ENCODE data around the gene REC114. TPM values are rescaled to one million over a fixed set of nuclear protein-coding genes. Genes with fewer than 3 reads are reported as not detected.

REC114 gene
- total RNA-seq, 1 donor from 2014 or later: not detected

DNA sequence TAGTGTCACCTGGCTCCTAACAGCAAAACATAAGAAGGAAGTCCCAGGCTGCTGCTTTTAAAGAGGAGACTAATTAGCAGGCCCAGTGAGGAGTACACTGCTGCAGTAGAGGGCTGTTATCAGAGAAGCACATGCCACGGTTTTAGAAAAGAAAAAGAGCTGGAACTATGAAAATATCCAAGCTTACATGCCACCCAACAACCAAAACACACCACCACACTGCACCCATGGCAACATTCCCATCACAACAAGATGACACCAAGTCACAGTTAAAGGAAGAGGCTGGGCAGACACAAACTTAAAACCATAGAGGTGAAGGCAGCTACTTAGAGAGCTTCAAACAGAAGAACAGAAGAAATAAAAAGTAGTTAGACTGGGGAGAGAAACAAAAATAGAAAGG lies 153.2 kb downstream of the REC114 start:
- H3K4me3 ChIP-seq (ENCODE audit: low read depth, low read length): no peak overlapping the region
- TF ChIP-seq, protein P1, sequence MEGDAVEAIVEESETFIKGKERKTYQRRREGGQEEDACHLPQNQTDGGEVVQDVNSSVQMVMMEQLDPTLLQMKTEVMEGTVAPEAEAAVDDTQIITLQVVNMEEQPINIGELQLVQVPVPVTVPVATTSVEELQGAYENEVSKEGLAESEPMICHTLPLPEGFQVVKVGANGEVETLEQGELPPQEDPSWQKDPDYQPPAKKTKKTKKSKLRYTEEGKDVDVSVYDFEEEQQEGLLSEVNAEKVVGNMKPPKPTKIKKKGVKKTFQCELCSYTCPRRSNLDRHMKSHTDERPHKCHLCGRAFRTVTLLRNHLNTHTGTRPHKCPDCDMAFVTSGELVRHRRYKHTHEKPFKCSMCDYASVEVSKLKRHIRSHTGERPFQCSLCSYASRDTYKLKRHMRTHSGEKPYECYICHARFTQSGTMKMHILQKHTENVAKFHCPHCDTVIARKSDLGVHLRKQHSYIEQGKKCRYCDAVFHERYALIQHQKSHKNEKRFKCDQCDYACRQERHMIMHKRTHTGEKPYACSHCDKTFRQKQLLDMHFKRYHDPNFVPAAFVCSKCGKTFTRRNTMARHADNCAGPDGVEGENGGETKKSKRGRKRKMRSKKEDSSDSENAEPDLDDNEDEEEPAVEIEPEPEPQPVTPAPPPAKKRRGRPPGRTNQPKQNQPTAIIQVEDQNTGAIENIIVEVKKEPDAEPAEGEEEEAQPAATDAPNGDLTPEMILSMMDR (IDR thresholded peaks at IDR 0.05; ENCODE audit: insufficient read depth, low read length, severe bottlenecking): no peak
- FAIRE-seq (no peak), DNase-seq (ENCODE audit: low read depth) (no peak)
- no peaks in the 10 kb centered on the region for H3K36me3 ChIP-seq (ENCODE audit: control insufficient read depth, insufficient read depth, low read length)
- H3K27me3 ChIP-seq (ENCODE audit: control insufficient read depth, insufficient read depth, low read length): no peaks in the 10 kb centered on the region

DNA sequence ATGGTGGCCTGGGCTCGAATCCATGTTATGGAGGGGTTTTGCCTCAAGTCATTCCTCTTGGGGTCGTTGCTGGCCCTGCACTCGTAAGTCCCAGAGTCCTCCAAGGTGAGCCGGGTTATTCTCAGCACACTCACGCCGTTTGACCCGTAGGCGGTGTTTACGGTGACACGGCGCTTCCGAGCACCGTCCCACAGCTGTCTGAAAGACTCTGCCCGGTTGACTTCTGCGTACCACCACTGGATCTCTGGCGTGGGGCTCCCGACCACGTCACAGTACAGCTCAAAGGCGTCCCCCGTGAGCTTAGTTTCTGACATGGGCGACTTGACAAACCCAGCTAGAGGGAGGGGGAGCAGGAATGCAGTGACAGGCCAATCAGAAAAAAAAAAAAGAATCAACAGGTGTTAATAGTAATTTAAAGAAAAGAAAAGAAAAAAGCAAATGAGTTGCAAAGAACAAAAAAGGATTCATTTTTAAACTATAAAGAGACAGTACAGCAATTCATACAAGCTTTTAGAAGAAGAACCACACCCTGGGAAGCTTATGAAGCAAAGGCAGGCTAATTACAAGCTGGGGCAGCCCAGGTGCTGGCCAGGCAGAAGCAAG lies 154.2 kb downstream of the REC114 start:
- no peak overlapping the region for H3K4me3 ChIP-seq (ENCODE audit: low read depth, low read length)
- TF ChIP-seq, protein P1 (IDR thresholded peaks at IDR 0.05; ENCODE audit: insufficient read depth, low read length, severe bottlenecking): no peak
- H3K27me3 ChIP-seq (ENCODE audit: control insufficient read depth, insufficient read depth, low read length): no peaks in the 10 kb centered on the region
- FAIRE-seq: no peak
- no peak for DNase-seq (ENCODE audit: low read depth)
- no peaks in the 10 kb centered on the region for H3K36me3 ChIP-seq (ENCODE audit: control insufficient read depth, insufficient read depth, low read length)

DNA sequence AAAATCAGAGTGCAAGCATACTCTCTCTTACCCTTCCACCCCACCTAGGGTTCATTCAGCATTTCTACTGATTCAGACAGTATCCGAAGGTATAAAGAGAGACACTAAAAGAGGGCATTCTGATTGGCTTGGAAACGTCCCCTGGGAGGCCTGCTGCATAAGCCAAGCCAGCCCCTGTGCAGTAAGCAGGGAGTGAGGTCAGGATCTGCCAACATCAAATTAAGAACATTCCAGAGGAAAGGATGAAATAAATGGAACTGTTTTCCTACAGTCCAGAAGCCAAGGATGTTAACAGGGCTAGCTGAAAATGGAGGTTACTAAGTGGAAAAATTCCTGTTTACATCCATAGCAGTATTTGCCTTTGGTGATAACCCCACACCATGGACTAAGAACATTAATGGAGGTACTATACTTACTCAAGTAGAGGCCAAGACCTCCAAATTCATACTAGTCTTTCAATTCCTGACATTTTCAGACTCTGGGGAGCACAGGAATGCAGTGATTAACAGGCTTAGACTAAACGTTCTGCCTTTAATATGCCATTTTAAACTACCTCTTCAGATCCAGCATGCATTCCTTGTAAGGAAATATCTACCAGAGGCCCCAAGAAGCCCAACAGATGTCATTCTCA lies 155.7 kb downstream of the REC114 start:
- DNase-seq (ENCODE audit: low read depth) (no peak), FAIRE-seq (no peak)
- TF ChIP-seq, protein P1 (IDR thresholded peaks at IDR 0.05; ENCODE audit: insufficient read depth, low read length, severe bottlenecking): no peak
- no peaks in the 10 kb centered on the region for H3K27me3 ChIP-seq (ENCODE audit: control insufficient read depth, insufficient read depth, low read length)
- H3K4me3 ChIP-seq (ENCODE audit: low read depth, low read length): no peak overlapping the region
- no peaks in the 10 kb centered on the region for H3K36me3 ChIP-seq (ENCODE audit: control insufficient read depth, insufficient read depth, low read length)

DNA sequence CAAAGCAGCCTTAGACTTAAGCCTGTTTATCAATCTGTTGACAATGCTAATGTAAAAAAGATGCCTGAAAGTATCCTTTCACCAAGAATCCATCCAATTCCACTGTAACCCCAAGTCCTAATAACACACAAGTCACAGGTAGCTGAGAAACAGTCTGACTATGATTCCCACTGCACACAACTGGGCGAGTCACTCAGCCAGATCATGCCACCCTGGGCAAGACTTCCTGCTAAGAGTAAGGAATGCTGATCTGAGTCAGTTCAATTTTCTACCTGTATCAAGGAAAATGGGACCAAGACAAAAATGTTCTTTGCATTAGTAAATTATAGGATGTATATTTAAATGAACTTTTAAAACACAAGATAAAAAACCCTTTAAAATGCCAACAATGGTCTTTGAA lies 157.0 kb downstream of the REC114 start:
- TF ChIP-seq, protein P1 (IDR thresholded peaks at IDR 0.05; ENCODE audit: insufficient read depth, low read length, severe bottlenecking): no peak
- H3K36me3 ChIP-seq (ENCODE audit: control insufficient read depth, insufficient read depth, low read length): no peaks in the 10 kb centered on the region
- H3K4me3 ChIP-seq (ENCODE audit: low read depth, low read length): no peak overlapping the region
- DNase-seq (ENCODE audit: low read depth) (peak; percentile 82), FAIRE-seq (no peak)
- H3K27me3 ChIP-seq (ENCODE audit: control insufficient read depth, insufficient read depth, low read length): no peaks in the 10 kb centered on the region

DNA sequence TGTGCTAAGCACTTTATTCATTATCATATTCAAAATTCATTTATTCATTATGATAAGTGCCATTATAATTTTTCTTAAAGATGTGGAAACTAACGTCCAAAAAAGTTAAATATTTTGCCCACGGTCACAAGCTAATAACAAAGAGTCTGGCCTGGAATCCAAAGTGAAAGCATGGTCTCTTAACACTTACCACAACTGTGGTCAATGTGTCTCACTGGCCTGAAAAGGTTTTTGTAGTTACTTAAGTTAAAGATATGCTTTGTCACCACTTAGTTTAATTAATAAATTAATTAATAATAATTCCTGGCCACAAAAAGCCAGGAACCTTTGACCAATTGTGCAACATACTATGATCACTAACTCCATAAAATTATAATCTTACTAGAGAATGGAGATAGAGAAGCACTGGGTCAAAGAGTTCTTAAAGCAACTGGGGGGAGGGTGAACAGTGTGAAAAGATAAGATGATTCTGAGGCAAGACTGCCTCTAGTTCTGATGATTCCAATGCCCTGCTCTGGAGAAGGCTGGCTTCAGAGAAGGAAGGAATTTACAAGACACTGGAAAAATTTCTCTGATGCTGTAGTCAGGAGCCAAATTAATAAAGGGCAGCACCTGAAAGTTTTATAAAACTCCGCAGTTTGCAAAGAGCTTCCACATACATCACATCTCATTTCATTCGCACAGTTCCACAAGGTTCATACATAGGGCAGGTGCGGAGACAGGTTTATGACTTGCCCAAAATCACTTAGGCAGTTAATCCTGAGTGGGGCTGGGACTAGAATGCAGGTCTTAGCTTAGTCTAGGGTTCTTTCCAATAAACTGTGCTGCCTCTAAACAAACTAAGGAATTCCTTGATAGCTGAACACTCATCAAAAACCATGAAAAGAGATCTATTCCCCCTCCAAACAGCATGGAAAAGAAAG lies 157.7 kb downstream of the REC114 start:
- DNase-seq (ENCODE audit: low read depth) (no peak), FAIRE-seq (no peak)
- Histone ChIP-seq H3K36me3 (ENCODE audit: control insufficient read depth, insufficient read depth, low read length) (no peaks in the 10 kb centered on the region), H3K27me3 (ENCODE audit: control insufficient read depth, insufficient read depth, low read length) (no peaks in the 10 kb centered on the region), H3K4me3 (ENCODE audit: low read depth, low read length) (no peak overlapping the region)
- TF ChIP-seq, protein P1 (IDR thresholded peaks at IDR 0.05; ENCODE audit: insufficient read depth, low read length, severe bottlenecking): no peak

All from bronchial epithelial cell (primary cell).